HG03060 (cell line): Measurements from ENCODE around the gene PRPSAP1.

Experiments used
- ATAC-seq: cut with Tn5 transposase; IDR thresholded peaks from one replicate; pipeline ENCODE4 v1.9.1; 2021; ENCODE audit warnings: low read depth, moderate number of reproducible peaks; ENCODE audit not compliant: unreplicated experiment

The PRPSAP1 gene, protein sequence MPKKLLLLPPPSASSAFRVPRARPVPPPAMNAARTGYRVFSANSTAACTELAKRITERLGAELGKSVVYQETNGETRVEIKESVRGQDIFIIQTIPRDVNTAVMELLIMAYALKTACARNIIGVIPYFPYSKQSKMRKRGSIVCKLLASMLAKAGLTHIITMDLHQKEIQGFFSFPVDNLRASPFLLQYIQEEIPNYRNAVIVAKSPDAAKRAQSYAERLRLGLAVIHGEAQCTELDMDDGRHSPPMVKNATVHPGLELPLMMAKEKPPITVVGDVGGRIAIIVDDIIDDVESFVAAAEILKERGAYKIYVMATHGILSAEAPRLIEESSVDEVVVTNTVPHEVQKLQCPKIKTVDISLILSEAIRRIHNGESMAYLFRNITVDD

DNA sequence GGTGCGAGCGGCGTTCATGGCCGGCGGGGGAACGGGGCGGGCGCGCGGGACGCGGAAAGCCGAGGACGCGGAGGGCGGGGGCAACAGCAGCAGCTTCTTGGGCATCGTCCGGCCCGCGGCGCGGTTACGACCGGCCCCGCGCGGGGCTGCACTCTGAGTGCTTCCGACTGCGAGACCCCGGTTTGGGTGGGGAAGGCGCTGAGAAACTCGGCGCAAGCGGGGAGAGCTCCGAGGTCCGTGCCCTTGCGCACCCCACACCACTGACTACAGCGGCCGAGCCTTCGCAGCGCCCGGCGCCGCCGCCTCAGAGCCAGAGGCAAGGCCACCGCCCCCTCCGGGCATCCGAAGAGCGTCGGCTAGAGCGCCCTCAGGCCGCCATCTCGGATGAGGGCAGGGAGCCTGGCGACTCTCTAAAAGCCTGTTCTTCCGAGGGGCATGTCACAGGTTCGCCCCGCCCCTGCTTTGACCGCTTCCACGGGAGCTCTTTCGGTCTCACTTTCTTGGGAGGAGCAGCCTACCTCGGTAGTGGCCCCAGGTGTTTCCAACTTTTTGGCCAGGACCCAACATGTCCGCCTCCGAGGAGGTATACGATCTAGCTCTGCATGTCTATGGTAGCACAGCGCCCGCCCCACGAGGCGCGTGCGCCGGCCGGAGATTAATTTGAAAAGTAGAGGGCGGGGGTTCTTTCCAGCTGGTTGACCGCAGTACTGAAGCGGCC is at the start of gene PRPSAP1:
Gene PRPSAP1, minus strand, starts transcription at position 318 of the 718 bp plus-strand sequence. Its CDS starts 213 bp downstream, at position 105.
- ATAC-seq: no peak

- ATAC-seq: no peak
Observed at GRCh38 chr17:76402711-76403110, 49.0 kb upstream of the PRPSAP1 start.

- no peak for ATAC-seq
Observed at GRCh38 chr17:76399175-76400172, 45.8 kb upstream of the PRPSAP1 start.

DNA sequence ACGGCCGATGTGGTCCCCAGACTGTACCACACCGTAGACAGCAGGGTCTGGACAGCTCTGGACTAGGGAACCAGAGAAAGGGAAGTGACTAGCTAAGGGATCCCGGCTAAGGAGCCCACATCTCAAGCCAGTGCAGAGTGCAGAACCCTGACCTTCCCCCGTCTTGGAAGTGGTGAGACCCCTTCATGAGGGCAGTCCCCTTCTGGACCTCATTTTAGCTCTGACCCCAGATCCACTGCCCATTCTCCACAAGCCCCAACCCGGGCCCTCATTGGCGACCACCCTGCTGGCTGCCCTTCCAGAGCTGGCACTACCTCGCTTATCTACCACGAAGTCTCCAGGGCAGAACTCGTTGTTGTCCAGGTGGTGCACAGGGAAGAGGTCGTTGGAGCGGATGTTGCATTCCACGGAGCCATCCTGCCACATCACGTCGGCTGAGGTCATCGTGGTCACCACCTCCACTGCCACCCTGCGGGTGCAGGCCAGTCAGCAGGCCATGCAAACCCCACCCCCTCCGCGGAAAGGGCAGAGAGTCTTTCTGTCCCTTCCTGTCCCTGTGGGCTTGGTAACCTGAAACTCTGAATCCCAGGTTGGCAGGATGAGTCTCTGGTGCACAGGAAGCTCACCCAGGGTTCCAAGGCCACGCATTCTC is 44.9 kb upstream of the PRPSAP1 start:
- no peak for ATAC-seq

DNA sequence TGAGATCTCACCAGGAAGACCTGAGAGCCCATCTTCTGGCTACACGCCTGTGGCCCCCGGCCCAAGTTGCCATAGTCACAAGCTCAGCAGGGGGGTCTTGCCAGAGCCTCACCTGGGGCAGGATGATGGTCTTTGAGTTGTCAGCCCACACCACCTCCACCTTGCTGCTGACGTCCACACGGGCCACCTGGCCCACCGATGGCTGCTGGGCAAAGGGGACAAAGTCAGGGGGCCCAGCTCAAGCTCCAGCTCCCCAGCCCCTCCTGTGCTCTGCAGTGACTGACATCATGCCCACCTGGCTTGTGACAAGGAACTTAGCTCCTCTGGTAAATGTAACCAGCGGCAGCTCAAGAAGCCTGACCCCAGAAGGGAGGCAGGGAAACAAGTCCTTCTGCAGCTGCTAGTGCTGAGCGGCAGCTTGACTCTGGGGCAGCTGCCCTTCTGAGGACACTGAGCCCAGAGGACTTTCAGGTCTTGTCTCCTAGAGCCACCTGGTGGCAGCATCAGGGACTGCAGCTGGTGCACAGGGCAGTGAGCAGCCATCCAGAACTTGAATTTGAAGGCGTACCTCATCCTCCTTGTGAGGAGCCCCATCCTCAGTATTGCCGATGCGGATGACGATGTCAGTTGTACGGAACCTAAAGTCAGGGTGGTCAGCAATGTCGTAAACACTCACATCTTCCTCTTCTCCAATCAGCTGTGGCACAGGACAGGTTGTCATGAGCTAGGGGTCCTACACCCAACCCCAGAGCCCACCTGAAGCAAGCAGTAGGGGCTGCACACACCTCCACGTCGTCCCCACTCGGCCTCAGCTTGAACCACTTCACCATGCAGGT is 44.2 kb upstream of the PRPSAP1 start:
- no peak for ATAC-seq

GRCh38 chr17:76397184-76397583 is 43.5 kb upstream of the PRPSAP1 start:
- ATAC-seq: no peak

DNA sequence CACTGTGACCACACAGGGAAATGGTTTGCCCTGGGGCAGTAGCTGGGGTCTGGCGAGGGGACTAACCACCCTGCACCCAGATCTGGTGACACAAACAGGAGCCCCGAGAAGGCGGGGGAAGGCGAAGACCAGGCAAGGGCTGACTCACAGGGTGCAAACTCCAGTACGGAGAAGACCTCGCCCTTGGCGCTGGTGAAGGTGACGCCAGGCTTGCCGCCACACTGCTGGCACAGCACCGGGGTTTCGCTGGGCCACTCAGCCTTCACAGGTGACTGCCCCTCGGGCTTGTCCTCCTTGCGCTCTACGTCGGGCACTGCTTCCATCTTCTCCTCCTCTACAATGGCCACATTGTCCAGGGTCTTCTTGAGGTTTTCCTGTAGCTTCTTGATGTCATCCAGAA is 42.3 kb upstream of the PRPSAP1 start:
- ATAC-seq: no peak

DNA sequence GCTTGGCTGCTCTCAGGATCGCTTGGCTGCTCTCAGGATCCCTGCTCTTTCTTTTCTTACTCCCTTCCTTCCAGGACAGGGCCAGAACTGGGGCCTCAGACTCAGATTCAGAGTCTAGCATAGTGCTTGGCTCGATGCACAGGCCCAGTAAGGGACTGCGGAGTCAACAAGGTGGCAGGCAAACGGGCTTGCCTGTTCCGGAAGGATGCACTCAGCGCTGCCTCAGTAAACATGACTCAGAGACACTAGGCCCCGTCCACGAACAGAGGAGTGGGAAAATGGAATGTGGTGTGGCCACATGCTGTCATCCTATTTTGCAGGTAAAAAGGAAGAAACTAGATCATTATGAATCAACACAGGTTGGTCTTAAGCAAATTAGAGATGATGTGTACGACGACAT is 40.5 kb upstream of the PRPSAP1 start:
- ATAC-seq: no peak

GRCh38 chr17:76391200-76391715 is 37.5 kb upstream of the PRPSAP1 start:
- no peak for ATAC-seq

GRCh38 chr17:76390003-76390421 is 36.3 kb upstream of the PRPSAP1 start:
- ATAC-seq: no peak

DNA sequence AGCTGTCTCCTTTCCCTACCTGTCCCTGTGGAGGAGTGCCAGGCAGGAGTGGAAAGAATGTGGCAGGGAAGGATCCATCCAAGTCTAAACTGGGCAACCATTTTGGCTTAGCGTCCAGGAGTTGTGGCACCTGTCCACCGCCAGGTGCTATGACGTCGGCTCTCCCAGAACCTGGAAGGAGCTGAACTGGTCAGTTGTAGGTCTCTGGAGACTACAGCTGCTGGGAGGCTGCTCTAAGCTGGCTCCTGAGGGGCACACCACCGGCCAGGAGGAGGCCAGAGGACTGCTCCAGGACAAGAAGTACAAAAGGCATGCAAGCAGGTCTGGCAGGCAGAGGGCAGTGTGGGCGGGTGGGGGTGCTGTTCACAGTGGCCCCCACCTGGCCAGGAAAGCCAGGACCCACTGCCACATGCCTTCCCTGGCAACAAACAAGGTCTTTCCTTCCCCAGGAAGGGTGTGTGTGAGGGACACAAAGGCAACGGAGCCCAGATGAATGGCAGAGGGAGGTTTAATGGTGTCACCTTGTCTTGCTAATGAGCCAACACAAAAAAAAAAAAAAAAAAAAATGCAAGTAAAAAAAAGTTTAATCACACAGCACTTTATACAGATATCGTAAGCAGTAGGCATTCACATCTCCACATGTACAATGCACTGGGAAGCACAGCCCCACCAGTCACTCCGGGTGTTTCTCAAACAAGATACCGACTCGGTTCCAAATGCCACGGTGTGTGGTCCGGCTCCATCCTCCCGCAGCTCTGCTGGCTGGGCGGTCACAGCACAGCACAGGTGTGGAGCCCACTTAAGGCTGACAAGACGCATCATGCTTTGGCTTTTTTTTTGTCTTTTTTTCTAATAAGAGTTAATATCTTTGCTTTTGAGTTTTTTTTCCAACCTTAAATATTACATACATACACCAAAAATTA is 35.5 kb upstream of the PRPSAP1 start:
- ATAC-seq: no peak

DNA sequence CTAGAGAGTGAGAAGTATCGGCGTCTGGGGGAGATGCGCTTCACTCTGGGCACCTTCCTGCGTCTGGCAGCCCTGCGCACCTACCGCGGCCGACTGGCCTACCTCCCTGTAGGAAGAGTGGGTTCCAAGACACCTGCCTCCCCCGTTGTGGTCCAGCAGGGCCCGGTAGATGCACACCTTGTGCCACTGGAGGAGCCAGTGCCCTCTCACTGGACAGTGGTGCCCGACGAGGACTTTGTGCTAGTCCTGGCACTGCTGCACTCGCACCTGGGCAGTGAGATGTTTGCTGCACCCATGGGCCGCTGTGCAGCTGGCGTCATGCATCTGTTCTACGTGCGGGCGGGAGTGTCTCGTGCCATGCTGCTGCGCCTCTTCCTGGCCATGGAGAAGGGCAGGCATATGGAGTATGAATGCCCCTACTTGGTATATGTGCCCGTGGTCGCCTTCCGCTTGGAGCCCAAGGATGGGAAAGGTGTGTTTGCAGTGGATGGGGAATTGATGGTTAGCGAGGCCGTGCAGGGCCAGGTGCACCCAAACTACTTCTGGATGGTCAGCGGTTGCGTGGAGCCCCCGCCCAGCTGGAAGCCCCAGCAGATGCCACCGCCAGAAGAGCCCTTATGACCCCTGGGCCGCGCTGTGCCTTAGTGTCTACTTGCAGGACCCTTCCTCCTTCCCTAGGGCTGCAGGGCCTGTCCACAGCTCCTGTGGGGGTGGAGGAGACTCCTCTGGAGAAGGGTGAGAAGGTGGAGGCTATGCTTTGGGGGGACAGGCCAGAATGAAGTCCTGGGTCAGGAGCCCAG is 33.5 kb upstream of the PRPSAP1 start:
- ATAC-seq: no peak

- ATAC-seq: no peak
Observed at GRCh38 chr17:76385892-76386786, 32.4 kb upstream of the PRPSAP1 start.

GRCh38 chr17:76384987-76385891 is 31.5 kb upstream of the PRPSAP1 start:
- ATAC-seq: no peak
